PC-3 (cell line): ENCODE measurements around the gene PTPRN2.

Experiments
- CTCF ChIP-seq: fragments of 300-600 bp; sonication (generic); conservative IDR thresholded peaks from 2 replicates; pipeline ENCODE4 v1.5.1; 2017; ENCODE audit warnings: antibody characterized with exemption, low read depth, mild to moderate bottlenecking, low read length
- EZH2 ChIP-seq: fragments of 300-600 bp; sonication (generic); IDR thresholded peaks from one replicate; pipeline ENCODE4 v1.6.1; 2017; ENCODE audit warnings: antibody characterized with exemption, mild to moderate bottlenecking, low read length; ENCODE audit not compliant: unreplicated experiment
- EZH2phosphoT487 ChIP-seq: fragments of 300-600 bp; sonication (generic); IDR thresholded peaks from 2 replicates; pipeline ENCODE4 v1.6.1; 2018; ENCODE audit warnings: mild to moderate bottlenecking, antibody characterized with exemption, low read length, borderline replicate concordance

- TF ChIP-seq CTCF (no peak), EZH2phosphoT487 (no peak), EZH2 (no peak)
Observed at GRCh38 chr7:157635148-157635500, 952.5 kb downstream of the PTPRN2 start.
